ENCODE data around the gene FAM107A. TPM values are rescaled to one million over a fixed set of nuclear protein-coding genes. Genes with fewer than 3 reads are reported as not detected.

The FAM107A gene
- total RNA-seq, 1 donor from 2014 or later: 88.6 TPM

DNA sequence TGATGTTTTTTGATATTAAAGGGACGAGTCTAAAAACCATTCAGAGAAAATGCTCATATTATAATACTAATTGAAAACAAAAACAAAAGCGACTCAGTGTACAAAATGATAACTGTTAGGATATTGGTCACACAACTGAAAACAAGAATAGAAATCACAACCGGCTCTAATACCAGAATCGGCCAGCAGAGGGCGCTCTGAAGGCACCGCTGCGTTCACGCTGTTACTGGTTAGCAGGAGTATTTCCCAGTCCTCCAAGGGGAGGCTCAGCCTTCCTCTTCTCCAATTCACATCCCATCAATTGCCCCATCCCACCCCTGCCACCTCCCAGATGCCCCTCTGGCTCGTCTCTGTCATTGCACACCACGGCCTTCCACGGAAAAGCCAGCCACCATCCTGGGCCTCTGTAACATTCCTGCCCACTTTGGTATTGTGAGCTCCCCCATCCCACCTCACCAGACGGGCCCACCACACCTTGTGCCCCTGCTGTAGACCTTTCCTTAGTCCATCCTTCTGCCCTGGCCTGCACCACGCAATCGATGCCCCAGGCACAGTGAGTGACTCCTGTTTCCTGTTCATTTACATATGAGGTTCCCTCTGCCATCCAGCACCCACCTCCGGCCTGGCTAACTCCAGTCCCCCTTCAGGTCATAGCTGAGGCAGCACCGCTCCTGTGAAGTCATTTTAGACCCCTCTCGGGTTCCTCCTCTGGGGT lies 8.5 kb downstream of the FAM107A start:
- intact Hi-C loops (cut with DNase I): loop anchor here (2.0 kb wide), 1 partner anchor 60 kb away; no protein-coding TSS in a partner anchor
- no peaks in the 10 kb centered on the region for H3K9me3 ChIP-seq
- H3K4me1 ChIP-seq: peaks cover 21% of the 10 kb centered on the region
- TF ChIP-seq POLR2AphosphoS5 (IDR thresholded peaks at IDR 0.05; ENCODE audit: insufficient read depth in 1 of 2, low read depth in 1 of 2): no peak
- TF ChIP-seq, protein P1, sequence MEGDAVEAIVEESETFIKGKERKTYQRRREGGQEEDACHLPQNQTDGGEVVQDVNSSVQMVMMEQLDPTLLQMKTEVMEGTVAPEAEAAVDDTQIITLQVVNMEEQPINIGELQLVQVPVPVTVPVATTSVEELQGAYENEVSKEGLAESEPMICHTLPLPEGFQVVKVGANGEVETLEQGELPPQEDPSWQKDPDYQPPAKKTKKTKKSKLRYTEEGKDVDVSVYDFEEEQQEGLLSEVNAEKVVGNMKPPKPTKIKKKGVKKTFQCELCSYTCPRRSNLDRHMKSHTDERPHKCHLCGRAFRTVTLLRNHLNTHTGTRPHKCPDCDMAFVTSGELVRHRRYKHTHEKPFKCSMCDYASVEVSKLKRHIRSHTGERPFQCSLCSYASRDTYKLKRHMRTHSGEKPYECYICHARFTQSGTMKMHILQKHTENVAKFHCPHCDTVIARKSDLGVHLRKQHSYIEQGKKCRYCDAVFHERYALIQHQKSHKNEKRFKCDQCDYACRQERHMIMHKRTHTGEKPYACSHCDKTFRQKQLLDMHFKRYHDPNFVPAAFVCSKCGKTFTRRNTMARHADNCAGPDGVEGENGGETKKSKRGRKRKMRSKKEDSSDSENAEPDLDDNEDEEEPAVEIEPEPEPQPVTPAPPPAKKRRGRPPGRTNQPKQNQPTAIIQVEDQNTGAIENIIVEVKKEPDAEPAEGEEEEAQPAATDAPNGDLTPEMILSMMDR (IDR thresholded peaks at IDR 0.05): peak; percentile 88 to 90 (median 88)
- no peaks in the 10 kb centered on the region for H3K27me3 ChIP-seq
- peak; percentile 88 to 95 for DNase-seq (ENCODE audit: extremely low spot score in 2 of 2)
- H3K36me3 ChIP-seq: peaks cover 0 to 24% of the 10 kb centered on the region in 2 donors
- no peak overlapping the region for H3K4me3 ChIP-seq
- H3K27ac ChIP-seq: no peak overlapping the region

DNA sequence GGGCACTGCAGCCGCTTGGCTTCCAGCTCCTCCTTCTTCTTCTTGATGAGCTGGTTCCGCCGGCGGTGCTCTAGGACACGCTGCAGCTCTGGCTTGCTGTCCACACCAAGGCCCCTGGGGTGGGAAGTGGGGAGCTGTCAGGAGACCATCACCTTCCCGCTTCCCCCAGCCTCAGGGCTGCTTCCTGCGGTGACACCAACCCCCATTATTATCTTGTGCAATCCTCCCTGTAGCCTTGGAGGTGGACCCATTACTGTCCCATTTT lies 10.0 kb downstream of the FAM107A start:
- intact Hi-C loops (cut with DNase I): no loop called here
- Histone ChIP-seq H3K36me3 (peaks cover 0 to 24% of the 10 kb centered on the region in 2 donors), H3K9me3 (no peaks in the 10 kb centered on the region), H3K4me3 (no peak overlapping the region), H3K27ac (no peak overlapping the region), H3K27me3 (no peaks in the 10 kb centered on the region), H3K4me1 (peaks cover 13% of the 10 kb centered on the region)
- TF ChIP-seq, protein P1 (IDR thresholded peaks at IDR 0.05): no peak
- no peak for TF ChIP-seq POLR2A (IDR thresholded peaks at IDR 0.05)
- TF ChIP-seq POLR2AphosphoS5 (IDR thresholded peaks at IDR 0.05; ENCODE audit: insufficient read depth in 1 of 2, low read depth in 1 of 2): no peak
- no peak for DNase-seq (ENCODE audit: extremely low spot score in 2 of 2)

DNA sequence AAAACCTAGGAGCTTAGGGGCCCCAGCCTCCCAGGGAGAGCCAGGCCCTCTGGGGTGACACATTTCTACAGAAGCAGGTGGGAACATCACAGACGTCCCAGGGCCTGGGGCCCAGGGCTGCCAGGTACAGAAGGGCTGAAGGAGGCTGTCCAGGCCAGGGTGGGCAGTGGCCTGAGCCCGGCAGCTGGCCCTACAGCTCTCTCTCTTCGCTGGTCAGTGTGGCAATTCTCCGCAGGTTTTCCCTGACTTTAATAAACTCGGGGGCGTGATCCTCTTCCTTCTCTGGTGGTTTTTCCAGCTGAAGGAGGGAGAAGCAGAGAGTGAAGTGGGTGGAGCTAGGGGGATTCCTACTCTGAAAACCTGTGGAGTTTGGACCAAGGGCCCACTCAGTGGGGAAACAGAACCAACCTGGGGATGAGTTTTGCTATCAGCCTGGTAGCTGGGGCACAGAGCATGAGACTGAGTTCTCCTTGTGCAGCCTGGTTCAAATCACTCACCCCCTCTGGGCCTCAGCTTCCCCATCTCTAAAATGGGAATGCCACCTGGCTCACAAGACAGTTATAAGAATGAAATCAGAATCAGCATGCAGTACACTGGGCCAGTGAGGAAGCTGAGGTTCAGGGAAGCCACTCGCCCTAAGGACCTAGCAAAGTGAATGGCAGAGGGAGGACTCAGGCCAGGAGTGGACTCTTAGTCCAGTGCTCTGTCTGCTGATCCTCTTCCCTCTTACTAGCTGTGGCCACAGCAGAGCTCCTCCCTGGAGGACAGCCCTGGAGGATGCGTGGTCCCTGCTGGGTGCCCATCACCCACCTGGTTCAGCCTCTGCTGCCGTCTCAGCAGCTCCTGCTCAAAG lies 10.6 kb downstream of the FAM107A start:
- TF ChIP-seq, protein P1 (IDR thresholded peaks at IDR 0.05): no peak
- TF ChIP-seq POLR2AphosphoS5 (IDR thresholded peaks at IDR 0.05; ENCODE audit: insufficient read depth in 1 of 2, low read depth in 1 of 2): no peak
- no peak for TF ChIP-seq POLR2A (IDR thresholded peaks at IDR 0.05)
- DNase-seq (ENCODE audit: extremely low spot score in 2 of 2): peak; percentile 75 to 81

DNA sequence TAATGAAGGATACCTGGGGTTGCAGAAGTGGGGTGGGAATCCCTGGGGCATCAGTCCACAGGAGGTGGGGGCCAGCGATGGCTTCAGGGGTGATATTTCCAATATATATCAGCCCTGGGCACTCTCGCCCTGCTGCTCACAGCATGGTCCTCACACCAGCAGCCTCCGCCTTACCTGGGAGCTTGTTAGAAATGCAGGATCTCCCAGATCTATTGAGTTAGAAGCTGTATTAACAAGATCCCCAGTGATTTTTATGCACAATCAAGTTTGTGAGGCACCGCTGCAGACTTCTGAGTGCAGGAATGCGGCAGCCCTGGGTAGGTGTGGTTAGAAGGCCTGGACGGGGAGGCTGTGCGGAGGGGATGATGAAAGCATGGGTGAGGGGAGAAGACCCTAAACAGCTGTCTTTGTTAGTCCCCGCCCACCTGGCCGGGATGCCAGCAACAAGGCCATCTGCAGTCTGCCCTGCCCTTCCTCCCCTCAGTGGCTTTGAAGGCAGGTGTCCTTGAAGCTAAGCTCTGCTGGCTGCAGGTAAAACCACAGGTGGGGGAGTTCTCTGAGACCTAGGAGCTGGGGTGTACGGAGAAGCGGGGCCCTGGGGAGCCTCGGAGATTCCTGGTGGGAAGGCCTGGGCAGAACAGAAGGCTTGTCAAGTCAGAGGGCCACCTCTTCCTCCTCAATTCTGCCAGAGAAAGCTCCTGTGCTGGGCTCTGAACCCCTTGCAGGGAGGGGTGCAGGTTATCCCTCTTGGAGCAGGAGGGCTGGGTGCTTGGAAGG lies 11.4 kb downstream of the FAM107A start:
- peak; percentile 74 to 95 for DNase-seq (ENCODE audit: extremely low spot score in 2 of 2)
- H3K27ac ChIP-seq: no peak overlapping the region
- H3K4me1 ChIP-seq: peaks cover 13% of the 10 kb centered on the region
- H3K9me3 ChIP-seq: no peaks in the 10 kb centered on the region
- peaks cover 0 to 24% of the 10 kb centered on the region in 2 donors for H3K36me3 ChIP-seq
- intact Hi-C loops (cut with DNase I): no loop called here
- no peak for TF ChIP-seq POLR2A (IDR thresholded peaks at IDR 0.05)
- no peak for TF ChIP-seq POLR2AphosphoS5 (IDR thresholded peaks at IDR 0.05; ENCODE audit: insufficient read depth in 1 of 2, low read depth in 1 of 2)
- TF ChIP-seq, protein P1 (IDR thresholded peaks at IDR 0.05): no peak
- no peak overlapping the region for H3K4me3 ChIP-seq
- no peaks in the 10 kb centered on the region for H3K27me3 ChIP-seq

More for the DNA sequence above, 10.6 kb downstream of the FAM107A start:
- Histone ChIP-seq H3K4me3 (no peak overlapping the region), H3K27me3 (no peaks in the 10 kb centered on the region), H3K9me3 (no peaks in the 10 kb centered on the region), H3K36me3 (peaks cover 0 to 24% of the 10 kb centered on the region in 2 donors), H3K4me1 (peaks cover 13% of the 10 kb centered on the region), H3K27ac (no peak overlapping the region)
- intact Hi-C loops (cut with DNase I): no loop called here

Measured in vagina (tissue), 2 donors.